Activated B cell treated with CpG ODN at 0.5 μM for 24 hours (primary cell): Measurements from ENCODE around the gene TFPI. TPM values are rescaled to one million over a fixed set of nuclear protein-coding genes. Genes with fewer than 3 reads are reported as not detected.
"Not testable (repeated sequence)": the region's sequence is repeated elsewhere in the genome, so short reads cannot be mapped to it uniquely, and the experiment has no call there.

Experiments
- ATAC-seq: fragments of 200-7000 bp; cut with Tn5 transposase; one replicate; pipeline ENCODE4 v1.10.0; 2021; ENCODE audit warnings: low read depth, mild to moderate bottlenecking, moderate library complexity
- CTCF ChIA-PET: fragments of 350-600 bp; sonication (Branson Sonifier 250); formaldehyde crosslinking; loops from one replicate; lab custom pipeline; 2021; ENCODE audit warnings: antibody characterized with exemption; lab: Charles Lee
- POLR2A ChIA-PET: fragments of 350-600 bp; sonication (Branson Sonifier 250); formaldehyde crosslinking; loops from one replicate; lab custom pipeline; 2021; ENCODE audit warnings: antibody characterized with exemption; lab: Charles Lee
- DNase-seq: peaks from one replicate; pipeline ENCODE4 v3.0.0; 2022
- H3K27ac Mint-ChIP-seq: one replicate; pipeline ENCODE4 v1.8.0; 2020; ENCODE audit warnings: mixed read lengths
- H3K27me3 Mint-ChIP-seq: one replicate; pipeline ENCODE4 v1.8.0; 2021; ENCODE audit warnings: mixed read lengths
- H3K36me3 Mint-ChIP-seq: one replicate; pipeline ENCODE4 v1.8.0; 2021; ENCODE audit warnings: low read depth, mixed read lengths
- H3K4me1 Mint-ChIP-seq: one replicate; pipeline ENCODE4 v1.8.0; 2021; ENCODE audit warnings: mixed read lengths
- H3K4me3 Mint-ChIP-seq: one replicate; pipeline ENCODE4 v1.8.0; 2020; ENCODE audit warnings: mild to moderate bottlenecking, mixed read lengths
- H3K9me3 Mint-ChIP-seq: one replicate; pipeline ENCODE4 v1.8.0; 2020; ENCODE audit warnings: mixed read lengths
- intact Hi-C: fragments of 100-400 bp; cut with micrococcal nuclease; formaldehyde crosslinking; loops from one replicate; pipeline ENCODE4 v1.15.1; 2024
- total RNA-seq: library from RNA; stranded (reverse); gene quantifications from 2 replicates; pipeline ENCODE4 v1.2.3, GENCODE V29; 2022
- TF ChIP-seq, protein P1 (sequence below): fragments of 200-600 bp; IDR thresholded peaks from one replicate; pipeline ENCODE4 v1.8.0; 2022; ENCODE audit warnings: antibody characterized with exemption, mild to moderate bottlenecking

The TFPI gene
- total RNA-seq, 1 donor from 2014 or later = not detected

DNA sequence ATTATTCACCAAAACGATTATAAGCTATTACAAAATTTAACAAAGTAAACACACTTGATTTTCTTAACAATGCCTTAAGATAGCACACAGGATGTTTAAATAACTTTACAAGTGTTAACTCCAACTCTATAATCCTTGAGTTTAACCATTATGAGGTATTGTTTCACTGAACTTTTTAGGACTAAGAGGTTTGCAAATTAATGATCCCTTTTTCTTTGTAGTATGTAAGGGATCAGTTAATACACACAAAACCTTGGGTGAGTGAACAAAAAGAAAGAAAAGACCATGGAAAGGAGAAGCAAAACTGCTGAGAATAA, 21.5 kb upstream of the TFPI start:
- intact Hi-C loops = no loop called here
- TF ChIP-seq, protein P1, sequence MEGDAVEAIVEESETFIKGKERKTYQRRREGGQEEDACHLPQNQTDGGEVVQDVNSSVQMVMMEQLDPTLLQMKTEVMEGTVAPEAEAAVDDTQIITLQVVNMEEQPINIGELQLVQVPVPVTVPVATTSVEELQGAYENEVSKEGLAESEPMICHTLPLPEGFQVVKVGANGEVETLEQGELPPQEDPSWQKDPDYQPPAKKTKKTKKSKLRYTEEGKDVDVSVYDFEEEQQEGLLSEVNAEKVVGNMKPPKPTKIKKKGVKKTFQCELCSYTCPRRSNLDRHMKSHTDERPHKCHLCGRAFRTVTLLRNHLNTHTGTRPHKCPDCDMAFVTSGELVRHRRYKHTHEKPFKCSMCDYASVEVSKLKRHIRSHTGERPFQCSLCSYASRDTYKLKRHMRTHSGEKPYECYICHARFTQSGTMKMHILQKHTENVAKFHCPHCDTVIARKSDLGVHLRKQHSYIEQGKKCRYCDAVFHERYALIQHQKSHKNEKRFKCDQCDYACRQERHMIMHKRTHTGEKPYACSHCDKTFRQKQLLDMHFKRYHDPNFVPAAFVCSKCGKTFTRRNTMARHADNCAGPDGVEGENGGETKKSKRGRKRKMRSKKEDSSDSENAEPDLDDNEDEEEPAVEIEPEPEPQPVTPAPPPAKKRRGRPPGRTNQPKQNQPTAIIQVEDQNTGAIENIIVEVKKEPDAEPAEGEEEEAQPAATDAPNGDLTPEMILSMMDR = no peak
- ATAC-seq (no peak), DNase-seq (no peak)
- CTCF ChIA-PET = no interaction called here
- H3K4me3 Mint-ChIP-seq = no peak overlapping the region
- POLR2A ChIA-PET = no interaction called here
- H3K27me3 Mint-ChIP-seq = no peaks in the 10 kb centered on the region
- H3K36me3 Mint-ChIP-seq = no peaks in the 10 kb centered on the region
- H3K27ac Mint-ChIP-seq = no peak overlapping the region
- peaks cover 10% of the 10 kb centered on the region for H3K9me3 Mint-ChIP-seq
- no peaks in the 10 kb centered on the region for H3K4me1 Mint-ChIP-seq

DNA sequence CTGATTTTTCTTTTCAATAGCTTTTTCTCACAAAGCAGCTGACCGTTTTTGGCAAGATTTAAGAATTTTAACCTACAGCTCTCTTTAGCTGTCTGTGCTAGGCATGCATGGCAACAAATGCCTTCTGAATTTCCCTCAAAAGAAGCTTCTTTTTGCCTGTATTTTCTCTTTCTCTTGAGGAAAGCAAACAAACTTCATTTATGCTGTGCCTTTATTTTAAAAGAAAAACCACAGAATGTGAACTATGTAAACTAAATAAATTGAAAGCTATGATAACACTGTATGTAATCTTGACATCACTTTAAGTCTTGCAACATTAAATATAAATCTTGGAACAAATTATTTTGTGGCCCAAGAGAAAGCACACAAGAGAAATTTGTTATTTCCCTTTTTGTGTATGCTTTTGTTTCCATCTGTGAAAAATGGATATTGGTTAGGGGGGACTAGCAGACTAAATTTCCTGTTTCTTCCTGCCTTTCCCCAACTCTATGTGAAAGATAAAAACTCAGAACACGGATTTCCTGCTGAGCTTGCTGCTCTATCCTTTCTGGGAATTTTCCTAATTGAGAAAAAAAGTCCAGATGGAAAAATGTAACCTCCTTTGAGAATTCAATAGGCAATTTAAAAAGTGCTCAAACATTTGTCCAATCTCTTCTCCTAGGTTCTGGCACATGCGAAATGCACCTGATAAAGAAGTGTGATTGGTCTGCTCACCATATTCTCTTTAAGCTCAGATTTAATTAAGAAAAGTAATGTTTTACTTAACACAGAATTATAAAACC, 20.9 kb upstream of the TFPI start:
- no peak overlapping the region for H3K27ac Mint-ChIP-seq
- no peaks in the 10 kb centered on the region for H3K36me3 Mint-ChIP-seq
- CTCF ChIA-PET = no interaction called here
- ATAC-seq (no peak), DNase-seq (no peak)
- TF ChIP-seq, protein P1 = no peak
- POLR2A ChIA-PET = no interaction called here
- peaks cover 10% of the 10 kb centered on the region for H3K9me3 Mint-ChIP-seq
- H3K27me3 Mint-ChIP-seq = no peaks in the 10 kb centered on the region
- intact Hi-C loops = no loop called here
- H3K4me3 Mint-ChIP-seq = no peak overlapping the region
- H3K4me1 Mint-ChIP-seq = no peaks in the 10 kb centered on the region

DNA sequence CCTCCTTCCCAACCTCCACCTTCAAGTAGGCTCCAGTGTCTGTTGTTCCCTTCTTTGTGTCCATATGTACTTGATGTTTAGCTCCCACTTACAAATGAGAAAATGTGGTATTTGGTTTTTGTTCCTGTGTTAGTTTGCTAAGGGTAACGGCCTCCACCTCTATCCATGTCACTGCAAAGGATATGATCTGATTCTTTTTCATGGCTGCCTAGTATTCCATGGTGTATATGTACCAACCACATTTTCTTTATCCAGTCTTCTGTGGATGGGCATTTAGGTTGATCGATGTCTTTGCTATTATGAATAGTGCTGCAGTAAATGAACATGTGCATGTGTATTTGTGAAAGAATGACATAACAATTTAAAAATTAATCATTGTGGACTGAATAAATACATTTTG, 19.5 kb upstream of the TFPI start:
- intact Hi-C loops = no loop called here
- ChIA-PET CTCF (no interaction called here), POLR2A (no interaction called here)
- Mint-ChIP-seq H3K4me1 (no peaks in the 10 kb centered on the region), H3K27ac (no peak overlapping the region), H3K9me3 (peaks cover 10% of the 10 kb centered on the region), H3K27me3 (no peaks in the 10 kb centered on the region), H3K4me3 (no peak overlapping the region), H3K36me3 (no peaks in the 10 kb centered on the region)
- no peak for DNase-seq
- no peak for ATAC-seq
- TF ChIP-seq, protein P1 = no peak

DNA sequence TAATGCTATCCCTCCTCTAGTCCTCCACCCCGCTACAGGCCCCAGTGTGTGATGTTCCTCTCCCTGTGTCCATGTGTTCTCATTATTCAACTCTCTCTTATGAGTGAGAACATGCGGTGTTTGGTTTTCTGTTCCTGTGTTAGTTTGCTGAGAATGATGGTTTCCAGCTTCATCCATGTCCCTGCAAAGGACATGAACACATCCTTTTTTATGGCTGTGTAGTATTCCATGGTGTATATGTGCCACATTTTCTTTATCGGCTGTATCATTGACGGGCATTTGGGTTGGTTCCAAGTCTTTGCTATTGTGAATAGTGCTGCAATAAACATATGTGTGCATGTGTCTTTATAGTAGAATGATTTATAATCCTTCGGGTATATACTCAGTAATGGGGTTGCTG, 17.8 kb upstream of the TFPI start:
- H3K4me3 Mint-ChIP-seq, DNase-seq, H3K27ac Mint-ChIP-seq, H3K9me3 Mint-ChIP-seq, H3K27me3 Mint-ChIP-seq, CTCF ChIA-PET, H3K4me1 Mint-ChIP-seq, ATAC-seq, POLR2A ChIA-PET, intact Hi-C loops, H3K36me3 Mint-ChIP-seq: not testable (repeated sequence)

DNA sequence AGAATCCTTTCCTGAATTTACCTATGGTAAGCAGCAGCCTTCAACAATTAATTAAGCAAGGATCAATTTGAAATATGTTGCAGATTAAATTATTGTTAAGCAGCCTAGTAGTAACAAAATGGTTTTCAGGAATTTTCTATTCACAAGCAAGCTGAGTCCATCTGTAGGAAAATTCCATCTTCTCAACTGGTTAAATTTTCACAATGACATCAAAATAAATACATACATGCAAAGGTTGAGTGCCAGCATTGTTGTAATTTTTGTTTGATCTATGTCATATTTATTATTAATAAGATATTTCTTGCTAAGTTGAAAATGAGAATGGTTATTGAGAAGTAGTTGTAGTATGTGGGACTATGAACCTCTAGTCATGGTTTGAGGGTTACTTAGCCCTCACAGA, 15.3 kb upstream of the TFPI start:
- Mint-ChIP-seq H3K4me1 (no peaks in the 10 kb centered on the region), H3K27me3 (no peaks in the 10 kb centered on the region), H3K36me3 (no peaks in the 10 kb centered on the region), H3K4me3 (no peak overlapping the region), H3K27ac (no peak overlapping the region), H3K9me3 (peaks cover 10% of the 10 kb centered on the region)
- POLR2A ChIA-PET = no interaction called here
- no peak for ATAC-seq
- intact Hi-C loops = no loop called here
- CTCF ChIA-PET = no interaction called here
- TF ChIP-seq, protein P1 = no peak
- no peak for DNase-seq

DNA sequence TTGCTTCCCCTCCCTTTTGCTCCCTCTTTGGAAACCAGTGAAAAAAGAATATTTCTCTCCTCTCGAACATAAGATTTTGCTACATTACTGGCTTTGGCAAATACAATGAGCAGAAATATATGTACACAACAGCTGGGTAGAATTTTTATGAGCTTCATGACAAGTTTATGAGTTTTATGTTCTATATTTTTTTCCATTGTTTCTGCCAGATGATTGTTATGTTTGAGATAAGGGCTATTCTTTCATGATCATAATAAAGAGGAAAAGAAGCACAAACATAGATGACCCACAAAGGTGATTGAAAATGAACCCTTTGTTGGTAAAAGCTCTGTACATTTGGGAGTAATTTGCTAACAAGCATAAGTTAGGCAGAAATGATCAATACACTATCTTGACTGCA, 14.8 kb upstream of the TFPI start:
- Mint-ChIP-seq H3K4me1 (no peaks in the 10 kb centered on the region), H3K9me3 (peaks cover 10% of the 10 kb centered on the region), H3K4me3 (no peak overlapping the region), H3K27ac (no peak overlapping the region), H3K27me3 (no peaks in the 10 kb centered on the region), H3K36me3 (no peaks in the 10 kb centered on the region)
- TF ChIP-seq, protein P1 = no peak
- no peak for DNase-seq
- ChIA-PET POLR2A (no interaction called here), CTCF (no interaction called here)
- ATAC-seq = no peak
- intact Hi-C loops = no loop called here
